HG03103 (cell line): Measurements from ENCODE around the gene UIMC1.
"Not testable (repeated sequence)": the region's sequence is repeated elsewhere in the genome, so short reads cannot be mapped to it uniquely, and the experiment has no call there.

Experiments
- ATAC-seq: cut with Tn5 transposase; IDR thresholded peaks from one replicate; pipeline ENCODE4 v1.9.1; 2021; ENCODE audit warnings: low read depth; ENCODE audit not compliant: unreplicated experiment

The UIMC1 gene

DNA sequence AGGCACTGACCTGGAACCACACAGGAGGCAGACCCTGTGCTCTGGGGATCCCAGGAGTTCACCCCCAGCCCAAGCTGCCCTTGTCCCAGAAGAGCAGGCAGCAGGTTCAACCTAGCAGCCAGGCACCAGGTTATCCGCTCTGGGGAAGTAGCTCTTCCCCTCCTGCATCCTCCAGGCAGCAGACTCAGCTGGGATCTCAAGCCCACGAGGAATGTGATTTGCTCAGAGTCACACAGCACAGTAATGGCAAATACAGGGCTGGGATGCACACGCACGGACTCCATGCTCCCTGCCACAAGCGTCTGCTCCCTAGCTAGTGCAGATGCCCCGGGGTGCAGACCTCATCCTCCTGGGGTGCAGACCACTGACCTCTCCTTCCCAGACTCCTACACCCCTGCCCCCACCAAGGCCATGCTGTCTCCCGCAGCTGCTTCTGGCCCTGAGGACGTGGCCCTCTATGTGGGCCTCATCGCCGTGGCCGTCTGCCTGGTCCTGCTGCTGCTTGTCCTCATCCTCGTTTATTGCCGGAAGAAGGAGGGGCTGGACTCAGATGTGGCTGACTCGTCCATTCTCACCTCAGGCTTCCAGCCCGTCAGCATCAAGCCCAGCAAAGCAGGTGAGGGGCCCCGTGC, 132.9 kb downstream of the UIMC1 start:
- no peak for ATAC-seq

DNA sequence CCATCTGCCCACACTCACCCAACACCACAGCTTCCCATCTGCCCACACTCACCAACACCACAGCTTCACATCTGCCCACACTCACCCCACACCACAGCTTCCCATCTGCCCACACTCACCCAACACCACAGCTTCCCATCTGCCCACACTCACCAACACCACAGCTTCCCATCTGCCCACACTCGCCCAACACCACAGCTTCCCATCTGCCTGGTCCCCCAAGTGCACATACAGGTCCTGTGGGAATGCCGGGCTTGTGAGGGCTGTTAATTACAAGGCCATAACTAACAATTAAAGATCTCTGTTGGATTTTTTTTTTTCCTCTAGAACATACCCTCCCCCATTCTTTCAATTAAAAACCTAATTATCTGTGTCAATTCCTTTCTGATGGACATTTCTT, 133.6 kb downstream of the UIMC1 start:
- not testable (repeated sequence) for ATAC-seq

DNA sequence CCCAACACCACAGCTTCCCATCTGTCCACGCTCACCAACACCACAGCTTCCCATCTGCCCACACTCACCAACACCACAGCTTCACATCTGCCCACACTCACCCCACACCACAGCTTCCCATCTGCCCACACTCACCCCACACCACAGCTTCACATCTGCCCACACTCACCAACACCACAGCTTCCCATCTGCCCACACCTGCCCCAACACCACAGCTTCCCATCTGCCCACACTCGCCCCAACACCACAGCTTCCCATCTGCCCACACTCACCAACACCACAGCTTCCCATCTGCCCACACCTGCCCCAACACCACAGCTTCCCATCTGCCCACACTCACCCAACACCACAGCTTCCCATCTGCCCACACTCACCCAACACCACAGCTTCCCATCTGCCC, 134.0 kb downstream of the UIMC1 start:
- ATAC-seq = not testable (repeated sequence)

DNA sequence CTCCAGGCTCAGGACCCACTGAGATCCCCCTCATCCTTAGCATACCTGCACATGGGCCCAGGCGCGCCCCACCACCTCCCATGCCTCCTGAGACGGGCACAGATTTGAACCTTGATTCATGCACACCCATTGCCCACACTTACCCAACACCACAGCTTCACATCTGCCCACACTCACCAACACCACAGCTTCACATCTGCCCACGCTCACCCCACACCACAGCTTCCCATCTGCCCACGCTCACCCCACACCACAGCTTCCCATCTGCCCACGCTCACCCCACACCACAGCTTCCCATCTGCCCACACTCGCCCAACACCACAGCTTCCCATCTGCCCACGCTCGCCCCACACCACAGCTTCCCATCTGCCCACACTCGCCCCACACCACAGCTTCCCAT, 135.9 kb downstream of the UIMC1 start:
- not testable (repeated sequence) for ATAC-seq

DNA sequence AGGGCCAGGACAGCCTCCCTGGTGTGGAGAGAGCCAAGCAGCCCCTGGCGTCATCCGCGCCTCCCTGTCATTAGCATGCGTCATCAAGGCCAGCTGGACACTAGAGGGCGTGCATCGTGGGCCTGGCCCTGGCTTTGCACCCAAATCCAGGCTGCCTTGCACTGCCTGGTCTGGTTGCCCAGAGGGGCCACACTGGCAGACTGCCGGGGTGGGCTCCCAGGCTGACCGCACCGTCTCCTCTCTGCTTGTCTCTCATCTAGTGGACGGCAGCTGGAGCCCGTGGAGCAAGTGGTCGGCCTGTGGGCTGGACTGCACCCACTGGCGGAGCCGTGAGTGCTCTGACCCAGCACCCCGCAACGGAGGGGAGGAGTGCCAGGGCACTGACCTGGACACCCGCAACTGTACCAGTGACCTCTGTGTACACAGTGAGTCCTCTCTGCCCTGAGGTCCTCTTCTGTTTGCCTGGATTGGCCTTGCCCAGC, 136.4 kb downstream of the UIMC1 start:
- ATAC-seq = no peak

DNA sequence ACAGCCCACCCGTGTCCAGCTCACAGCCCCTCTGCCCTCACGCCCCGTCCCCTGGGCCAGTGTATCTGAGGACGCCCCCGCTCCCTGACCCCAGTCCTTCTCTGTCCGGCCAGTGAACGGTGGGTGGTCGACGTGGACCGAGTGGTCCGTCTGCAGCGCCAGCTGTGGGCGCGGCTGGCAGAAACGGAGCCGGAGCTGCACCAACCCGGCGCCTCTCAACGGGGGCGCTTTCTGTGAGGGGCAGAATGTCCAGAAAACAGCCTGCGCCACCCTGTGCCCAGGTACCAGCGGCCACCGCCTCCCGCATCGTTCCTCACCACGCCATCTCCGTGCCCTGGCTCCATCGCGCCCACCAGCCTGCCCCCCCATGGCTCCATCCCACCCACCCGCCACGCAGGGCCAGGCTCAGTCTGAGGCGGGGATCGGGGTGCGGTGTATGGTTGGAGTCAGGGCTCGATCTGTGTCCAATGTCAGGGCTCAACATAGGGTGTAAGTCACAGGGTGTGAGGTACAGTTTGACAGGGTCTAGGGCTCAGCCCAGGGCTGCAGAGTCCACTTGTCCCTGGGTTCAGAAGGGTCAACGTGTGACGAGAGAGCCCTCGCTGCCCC, 137.0 kb downstream of the UIMC1 start:
- no peak for ATAC-seq

DNA sequence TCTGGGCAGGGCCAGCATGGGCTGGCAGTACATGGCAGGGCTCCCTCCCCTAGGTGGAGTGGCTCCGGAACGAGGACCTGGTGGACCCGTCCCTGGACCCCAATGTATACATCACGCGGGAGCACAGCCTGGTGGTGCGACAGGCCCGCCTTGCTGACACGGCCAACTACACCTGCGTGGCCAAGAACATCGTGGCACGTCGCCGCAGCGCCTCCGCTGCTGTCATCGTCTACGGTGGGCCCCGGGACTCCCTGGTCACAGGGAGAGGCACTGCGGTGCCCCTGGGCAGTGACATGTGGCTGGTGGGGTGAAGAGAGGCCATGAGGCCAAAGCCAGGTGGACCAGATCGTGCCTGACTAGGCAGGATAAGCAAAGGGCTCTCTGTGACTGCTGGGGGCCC, 137.8 kb downstream of the UIMC1 start:
- no peak for ATAC-seq

DNA sequence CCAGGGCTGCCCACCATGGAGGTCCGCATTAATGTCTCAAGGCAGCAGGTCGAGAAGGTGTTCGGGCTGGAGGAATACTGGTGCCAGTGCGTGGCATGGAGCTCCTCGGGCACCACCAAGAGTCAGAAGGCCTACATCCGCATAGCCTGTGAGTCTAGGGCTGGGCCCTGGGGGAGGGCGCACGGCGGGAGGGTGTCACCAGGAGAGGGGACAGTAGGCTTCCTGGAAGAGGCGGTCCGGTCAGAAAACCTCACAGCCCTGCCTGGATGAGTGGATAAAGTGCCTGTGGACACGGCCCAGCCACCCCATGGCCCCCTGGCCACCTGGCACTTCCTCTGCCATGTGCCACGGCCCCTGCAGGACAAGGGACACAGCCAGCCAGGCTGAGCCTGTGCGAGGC, 138.5 kb downstream of the UIMC1 start:
- no peak for ATAC-seq

DNA sequence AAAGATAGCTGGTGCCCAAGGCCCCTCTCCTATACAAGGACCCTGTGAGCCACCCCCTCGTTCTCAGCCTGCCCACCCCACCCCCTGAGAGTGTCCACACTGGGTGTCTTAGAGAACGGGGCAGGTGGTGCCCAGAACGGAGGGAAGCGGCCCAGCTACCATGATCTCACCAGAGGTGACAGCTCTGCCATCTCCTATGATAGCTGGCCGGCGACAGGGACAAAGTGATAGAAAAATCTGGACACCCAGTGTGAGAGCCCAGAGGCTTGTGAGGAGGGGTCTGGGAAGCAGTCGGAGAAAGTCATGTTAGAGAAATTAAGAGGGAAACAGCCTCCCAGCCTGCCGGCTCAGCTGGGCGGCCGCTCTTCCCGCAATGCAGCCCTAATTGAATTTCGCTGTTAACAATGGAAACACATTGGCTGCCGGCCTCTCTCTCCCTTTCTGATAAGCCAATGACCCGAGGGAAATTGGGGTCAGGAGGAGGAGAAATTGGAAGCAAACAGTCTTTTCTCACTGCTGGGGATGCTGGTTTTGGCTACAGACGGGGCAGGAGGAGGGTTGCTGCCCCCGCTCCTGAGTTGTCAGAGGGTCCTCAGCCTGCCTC, 139.8 kb downstream of the UIMC1 start:
- ATAC-seq = no peak

DNA sequence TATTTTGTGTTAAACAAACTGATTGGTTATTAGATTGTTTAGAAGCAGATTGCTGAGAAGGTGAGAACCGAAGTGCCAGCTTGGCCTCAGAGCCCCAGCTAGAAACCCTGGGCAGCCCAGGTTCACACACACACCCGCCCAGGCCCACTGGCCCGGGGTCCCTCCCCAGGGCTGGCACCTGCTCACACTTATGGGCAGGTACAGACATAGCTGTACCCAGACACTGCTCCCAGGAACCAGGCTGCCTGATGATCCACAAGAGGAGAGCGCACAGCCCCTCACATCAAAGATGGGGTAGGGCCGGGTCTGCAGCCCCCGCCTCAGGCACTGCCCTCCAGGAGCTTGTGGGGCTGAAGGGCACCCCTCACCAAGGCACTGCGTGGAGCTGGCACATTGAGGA, 140.6 kb downstream of the UIMC1 start:
- ATAC-seq = no peak

DNA sequence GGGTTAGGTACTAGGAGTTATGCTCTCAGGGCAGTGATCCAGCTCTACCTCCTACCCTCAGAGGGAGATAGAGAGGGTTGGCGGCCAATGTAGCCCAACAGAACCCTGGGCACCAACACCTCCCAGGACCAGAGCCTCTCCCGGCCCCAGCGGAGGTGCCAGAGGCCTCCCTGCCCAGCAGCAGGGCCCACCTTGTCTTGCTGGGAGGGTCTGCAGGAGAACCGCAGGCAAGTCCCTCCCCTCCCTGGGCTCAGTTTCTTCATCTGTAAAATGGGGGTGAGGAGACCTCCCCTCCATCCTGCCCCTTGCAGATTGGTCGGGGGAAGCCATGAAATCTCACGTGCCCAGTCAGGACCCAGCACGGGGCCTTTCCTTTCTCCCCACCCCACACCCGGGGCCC, 141.8 kb downstream of the UIMC1 start:
- ATAC-seq = no peak

DNA sequence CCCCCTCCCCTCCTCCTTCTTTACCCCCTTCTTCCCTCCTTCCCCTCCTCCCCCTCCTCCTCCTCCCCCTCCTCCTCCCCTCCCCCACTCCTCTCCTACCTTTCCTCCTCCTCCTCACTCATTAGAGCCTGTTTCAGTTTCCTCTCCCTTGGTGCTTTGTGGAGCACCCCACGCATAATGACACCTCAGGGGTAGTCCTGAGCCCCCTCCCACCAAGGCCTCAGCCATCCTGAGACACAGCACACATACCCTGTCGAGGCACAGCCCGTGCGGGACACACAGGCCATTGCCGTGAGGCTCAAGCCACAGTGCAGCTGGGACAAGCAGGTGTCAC, 142.8 kb downstream of the UIMC1 start:
- ATAC-seq = no peak

DNA sequence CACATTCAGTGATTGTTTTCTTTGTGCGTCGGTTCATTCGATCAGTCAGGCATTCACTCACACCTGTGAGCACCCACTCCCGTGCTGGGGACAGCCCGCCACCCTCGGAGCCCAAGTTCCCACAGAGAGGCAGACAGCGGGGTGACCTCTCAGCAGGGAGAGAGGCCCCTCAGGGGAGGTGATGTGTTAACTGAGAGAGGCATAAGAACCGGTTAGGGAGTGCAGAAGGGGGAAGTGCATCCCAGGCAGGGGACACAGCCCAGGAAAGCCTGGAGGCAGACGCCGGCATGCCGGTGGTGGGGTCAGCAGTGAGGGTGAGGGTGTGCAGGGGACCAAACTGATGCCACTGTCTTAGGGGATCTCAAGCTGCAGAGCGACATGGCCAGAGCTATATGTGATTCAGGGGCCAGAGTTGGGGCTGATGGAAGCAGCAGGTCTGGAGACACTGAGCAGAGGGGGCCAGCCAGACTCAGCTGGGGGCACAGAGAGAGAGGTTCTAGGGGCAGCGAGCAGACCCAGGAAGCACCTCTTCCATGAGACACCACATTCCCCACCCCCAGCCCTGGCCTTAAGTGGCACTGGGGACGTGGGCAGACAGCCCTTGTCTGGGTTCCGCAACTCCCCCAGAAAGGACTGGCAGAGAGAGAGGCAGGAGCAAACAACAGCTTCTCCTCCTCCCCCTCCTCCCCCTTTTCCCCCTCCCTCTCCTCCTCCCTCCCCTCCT, 143.4 kb downstream of the UIMC1 start:
- ATAC-seq = no peak

DNA sequence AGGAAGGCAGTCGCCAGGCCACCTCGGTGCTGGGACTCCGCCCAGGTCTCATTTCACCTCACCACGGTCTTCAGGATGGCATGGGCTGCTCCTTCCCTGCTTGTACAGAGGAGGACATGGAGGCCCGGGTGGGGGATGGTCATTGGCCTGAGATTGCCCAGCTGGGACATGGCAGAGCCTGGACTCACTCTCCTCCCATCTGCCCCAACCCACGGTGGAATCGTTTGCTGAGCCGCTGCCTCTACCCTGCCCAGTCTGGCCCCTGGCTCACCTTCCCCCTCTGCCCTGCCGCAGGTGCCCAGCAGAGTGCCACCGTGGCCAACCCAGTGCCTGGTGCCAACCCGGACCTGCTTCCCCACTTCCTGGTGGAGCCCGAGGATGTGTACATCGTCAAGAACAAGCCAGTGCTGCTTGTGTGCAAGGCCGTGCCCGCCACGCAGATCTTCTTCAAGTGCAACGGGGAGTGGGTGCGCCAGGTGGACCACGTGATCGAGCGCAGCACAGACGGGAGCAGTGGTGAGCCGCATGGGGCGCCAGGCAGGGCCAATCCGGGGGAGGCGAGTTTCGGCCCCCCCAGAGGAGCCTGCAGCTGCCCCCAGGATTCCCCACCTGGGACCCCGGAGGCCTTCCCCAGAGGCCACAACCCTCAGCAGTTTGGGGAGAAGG, 144.1 kb downstream of the UIMC1 start:
- ATAC-seq = no peak

DNA sequence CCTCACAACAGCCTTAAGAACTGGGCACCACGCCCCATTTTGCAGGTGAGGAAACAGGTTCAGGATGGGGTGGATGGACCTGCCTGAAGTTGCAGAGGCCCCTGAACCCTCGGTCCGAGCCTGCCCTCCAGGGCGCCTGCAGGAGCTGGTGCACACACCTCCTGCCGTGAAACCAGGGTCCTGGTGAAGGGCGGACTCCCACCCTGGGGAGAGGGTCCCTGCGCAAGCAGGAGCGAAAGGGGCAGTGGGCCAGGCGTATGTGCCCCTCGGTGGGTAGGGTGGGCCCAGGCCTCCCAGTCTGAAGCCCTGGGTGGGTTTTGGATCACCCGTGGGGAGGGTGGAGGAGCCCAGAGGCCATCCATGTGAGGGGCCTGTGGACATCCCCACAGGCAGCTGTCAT, 145.3 kb downstream of the UIMC1 start:
- ATAC-seq = no peak

DNA sequence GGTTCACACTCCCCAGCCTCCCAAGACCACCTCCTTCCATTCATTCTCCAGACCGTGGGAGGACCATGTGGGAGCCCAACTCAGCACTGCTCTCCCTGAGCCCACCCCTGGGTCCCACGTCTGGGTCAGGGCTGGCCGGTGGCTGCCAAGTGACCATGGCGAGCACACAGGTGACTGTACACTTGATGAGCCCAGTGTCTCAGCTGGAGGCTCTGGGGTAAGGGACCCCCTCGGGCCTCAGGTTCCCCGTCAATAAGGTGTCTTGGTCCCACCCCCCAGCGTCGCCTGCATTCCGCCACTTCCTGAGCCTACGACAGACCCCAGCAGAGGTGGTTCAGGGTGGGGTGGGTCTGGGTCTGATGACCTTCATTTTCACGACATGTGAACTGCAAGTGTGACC, 146.2 kb downstream of the UIMC1 start:
- no peak for ATAC-seq

DNA sequence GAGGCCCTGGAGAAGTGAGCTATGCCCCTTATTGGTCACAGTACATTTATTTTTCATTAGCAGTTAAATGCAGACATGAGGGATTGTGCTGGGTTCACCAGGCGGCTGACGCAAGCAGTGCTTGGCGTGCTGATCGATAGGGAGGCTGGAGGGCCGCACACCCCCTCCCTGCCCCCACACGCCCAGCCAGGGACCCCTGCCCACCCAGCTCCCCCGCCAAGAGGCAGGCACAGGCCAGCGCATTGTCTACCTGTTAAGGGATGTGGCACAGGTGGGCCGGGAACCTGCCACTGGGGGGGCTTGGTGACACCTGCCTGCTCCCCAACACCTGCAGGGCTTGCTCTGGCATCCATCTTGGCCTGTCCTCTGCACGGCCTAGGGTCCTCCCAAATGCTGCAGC, 146.7 kb downstream of the UIMC1 start:
- ATAC-seq = no peak

DNA sequence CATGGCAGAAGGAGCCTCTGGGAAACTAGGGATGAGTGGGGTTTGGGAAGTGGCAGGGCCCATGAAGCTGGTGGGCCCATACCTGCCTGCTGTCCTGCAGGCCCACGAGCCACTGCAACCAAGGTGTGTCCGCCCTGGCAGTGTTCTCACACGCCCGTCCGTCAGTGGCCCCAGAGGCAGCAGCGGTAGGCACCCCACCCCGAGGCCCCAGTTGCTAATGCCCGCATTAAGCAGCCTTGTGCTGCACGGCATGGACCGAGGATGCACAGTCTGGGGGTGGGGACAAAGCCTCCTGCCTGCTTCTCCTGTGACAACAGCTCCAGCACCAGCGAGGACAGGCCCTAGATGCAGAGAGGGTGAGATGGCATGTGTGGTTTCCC, 148.7 kb downstream of the UIMC1 start:
- ATAC-seq = no peak

DNA sequence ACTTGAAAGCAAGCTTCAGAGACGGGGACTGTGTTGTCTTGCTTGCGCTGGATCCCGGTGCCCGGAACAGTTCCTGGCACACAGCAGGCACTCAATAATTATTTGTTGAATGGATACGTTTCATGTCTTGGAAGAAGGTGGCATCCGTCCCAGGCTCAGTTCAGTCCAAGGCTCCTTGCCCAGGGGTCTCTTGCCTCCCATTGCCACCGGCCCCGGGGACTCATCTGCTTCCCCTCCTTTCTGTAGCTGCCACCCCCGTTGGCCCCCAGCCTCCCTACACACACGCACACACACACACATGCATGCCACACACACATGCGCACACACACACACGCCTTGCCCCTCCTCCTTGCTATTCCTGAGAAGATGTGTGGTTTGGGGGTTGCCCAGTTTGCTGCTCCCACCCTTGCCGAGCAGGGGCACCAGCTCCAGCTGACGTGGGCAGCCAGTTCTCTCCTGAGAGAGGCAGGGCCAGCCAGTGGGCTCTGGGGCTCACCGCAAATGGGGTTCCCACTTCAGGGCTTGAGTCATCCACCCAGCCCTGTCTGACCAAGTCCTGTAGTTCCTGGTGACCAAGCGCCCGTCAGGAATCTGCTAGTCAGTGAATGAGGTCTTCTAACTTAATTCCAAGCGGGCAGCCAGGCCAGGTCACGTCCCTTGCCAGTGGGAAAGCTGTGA, 149.2 kb downstream of the UIMC1 start:
- no peak for ATAC-seq

DNA sequence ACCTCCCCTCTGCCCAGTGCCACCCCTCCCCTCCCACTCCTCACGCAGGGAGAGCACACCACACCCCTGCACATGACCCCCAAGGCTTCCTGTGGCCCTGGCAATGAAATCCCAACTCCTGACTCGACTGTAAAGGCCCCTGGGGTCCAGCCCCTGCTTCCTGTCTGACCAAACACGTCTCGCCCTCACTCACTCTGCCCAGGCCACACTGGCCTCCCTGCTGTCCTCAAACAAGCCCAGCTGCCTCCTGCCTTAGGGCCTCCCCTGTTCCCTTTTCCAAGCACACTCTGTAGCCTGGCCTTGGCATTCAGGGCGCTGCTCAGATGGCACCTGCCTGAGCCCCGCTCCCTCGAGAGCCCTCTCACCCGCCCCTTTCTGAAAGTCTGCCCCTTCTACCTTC, 149.8 kb downstream of the UIMC1 start:
- ATAC-seq = no peak

DNA sequence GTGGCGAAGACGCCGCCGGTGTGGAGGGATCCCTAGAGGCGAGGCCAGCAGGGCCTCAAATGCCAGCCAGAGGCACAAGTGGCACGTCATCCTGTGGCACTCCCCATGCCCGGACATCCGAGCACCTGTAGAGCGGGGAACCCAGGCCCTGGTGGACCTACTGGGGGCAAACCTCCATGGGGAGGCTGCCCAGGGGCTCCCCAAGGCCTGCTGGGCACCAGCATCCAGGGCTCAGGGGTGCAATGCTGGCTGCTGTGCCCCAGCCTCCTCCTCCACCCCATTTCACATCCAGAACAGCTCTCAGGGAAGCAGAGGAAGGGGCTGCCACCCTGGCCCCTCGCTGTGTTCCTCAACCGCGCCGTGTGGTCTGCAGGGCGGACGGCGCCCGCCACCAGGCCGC, 151.0 kb downstream of the UIMC1 start:
- ATAC-seq = no peak
